Measurements from ENCODE around the gene B3GNT4.

Gene B3GNT4

DNA sequence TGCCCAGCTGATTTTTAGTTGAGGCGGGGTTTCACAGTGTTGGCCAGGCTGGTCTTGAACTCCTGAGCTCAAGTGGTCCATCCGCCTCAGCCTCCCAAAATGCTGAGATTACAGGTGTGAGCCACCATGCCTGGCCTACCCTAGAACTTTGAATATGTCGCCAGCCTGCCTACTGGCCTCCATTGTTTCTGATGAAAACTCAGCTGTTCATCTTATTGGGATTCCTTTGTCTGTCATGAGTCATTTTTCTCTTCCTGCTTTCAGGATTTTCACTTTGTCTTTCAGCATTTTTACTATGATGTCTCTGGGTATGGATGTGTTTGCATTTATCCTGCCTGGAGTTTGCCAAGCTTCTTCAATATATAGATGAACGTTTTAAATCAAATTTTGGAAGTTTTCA lies 8.1 kb upstream of the B3GNT4 start:
- no peak for TF ChIP-seq CTCF (IDR thresholded peaks at IDR 0.05)
- H3K9me3 ChIP-seq (ENCODE audit: control insufficient read depth, low read length) = no peaks in the 10 kb centered on the region
- no peak overlapping the region for H3K4me2 ChIP-seq (ENCODE audit: low read length)
- H3K9ac ChIP-seq = no peak overlapping the region
- no peaks in the 10 kb centered on the region for H3K27me3 ChIP-seq (ENCODE audit: control insufficient read depth, insufficient read depth, low read length)
- no peak overlapping the region for H3K4me3 ChIP-seq (ENCODE audit: low read depth, low read length)
- H2AFZ ChIP-seq = no peak overlapping the region
- H3K4me1 ChIP-seq = no peaks in the 10 kb centered on the region
- H3K79me2 ChIP-seq = no peaks in the 10 kb centered on the region
- H3K36me3 ChIP-seq (ENCODE audit: control insufficient read depth, insufficient read depth, low read length) = no peaks in the 10 kb centered on the region
- no peak overlapping the region for H3K27ac ChIP-seq

DNA sequence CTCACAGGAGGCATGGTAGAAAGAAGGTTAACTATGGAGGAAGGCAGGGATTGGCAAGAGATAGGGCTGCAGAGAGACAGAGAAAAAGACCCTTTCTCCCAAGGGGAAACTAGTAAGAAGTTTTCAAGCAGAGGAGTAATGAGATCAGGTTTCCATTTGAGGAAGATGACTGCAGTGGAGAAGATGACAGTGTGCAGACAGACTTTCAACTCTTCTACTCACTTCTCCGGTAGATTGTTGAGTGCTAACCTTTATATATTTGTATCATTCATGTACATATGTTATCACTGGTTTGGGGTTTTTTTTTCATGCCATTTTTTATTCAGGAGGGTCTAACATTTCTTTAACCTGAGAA lies 5.9 kb upstream of the B3GNT4 start:
- Histone ChIP-seq H3K4me2 (ENCODE audit: low read length) (no peak overlapping the region), H2AFZ (no peak overlapping the region), H3K9me3 (ENCODE audit: control insufficient read depth, low read length) (no peaks in the 10 kb centered on the region), H3K9ac (no peak overlapping the region), H3K36me3 (ENCODE audit: control insufficient read depth, insufficient read depth, low read length) (no peaks in the 10 kb centered on the region), H3K4me1 (no peaks in the 10 kb centered on the region), H3K27me3 (ENCODE audit: control insufficient read depth, insufficient read depth, low read length) (no peaks in the 10 kb centered on the region), H3K4me3 (ENCODE audit: low read depth, low read length) (no peak overlapping the region), H3K79me2 (no peaks in the 10 kb centered on the region), H3K27ac (no peak overlapping the region)
- TF ChIP-seq CTCF (IDR thresholded peaks at IDR 0.05) = no peak

GRCh38 chr12:122199484-122200355 lies 3.8 kb upstream of the B3GNT4 start:
- no peak for TF ChIP-seq CTCF (IDR thresholded peaks at IDR 0.05)
- Histone ChIP-seq H3K4me1 (no peaks in the 10 kb centered on the region), H3K4me3 (ENCODE audit: low read depth, low read length) (no peak overlapping the region), H3K36me3 (ENCODE audit: control insufficient read depth, insufficient read depth, low read length) (no peaks in the 10 kb centered on the region), H3K79me2 (no peaks in the 10 kb centered on the region), H3K9me3 (ENCODE audit: control insufficient read depth, low read length) (no peaks in the 10 kb centered on the region), H3K27ac (no peak overlapping the region), H3K9ac (no peak overlapping the region), H3K4me2 (ENCODE audit: low read length) (no peak overlapping the region), H2AFZ (no peak overlapping the region), H3K27me3 (ENCODE audit: control insufficient read depth, insufficient read depth, low read length) (no peaks in the 10 kb centered on the region)

GRCh38 chr12:122200541-122201175 lies 2.9 kb upstream of the B3GNT4 start:
- Histone ChIP-seq H2AFZ (no peak overlapping the region), H3K4me1 (no peaks in the 10 kb centered on the region), H3K9ac (no peak overlapping the region), H3K9me3 (ENCODE audit: control insufficient read depth, low read length) (no peaks in the 10 kb centered on the region), H3K79me2 (no peaks in the 10 kb centered on the region), H3K4me2 (ENCODE audit: low read length) (no peak overlapping the region), H3K27me3 (ENCODE audit: control insufficient read depth, insufficient read depth, low read length) (no peaks in the 10 kb centered on the region), H3K4me3 (ENCODE audit: low read depth, low read length) (no peak overlapping the region), H3K36me3 (ENCODE audit: control insufficient read depth, insufficient read depth, low read length) (no peaks in the 10 kb centered on the region), H3K27ac (no peak overlapping the region)
- no peak for TF ChIP-seq CTCF (IDR thresholded peaks at IDR 0.05)
